Measurements from ENCODE around the gene CBLL1.
A peak's percentile ranks its signal among the peaks of the same experiment; 100 is the strongest.

Gene CBLL1

DNA sequence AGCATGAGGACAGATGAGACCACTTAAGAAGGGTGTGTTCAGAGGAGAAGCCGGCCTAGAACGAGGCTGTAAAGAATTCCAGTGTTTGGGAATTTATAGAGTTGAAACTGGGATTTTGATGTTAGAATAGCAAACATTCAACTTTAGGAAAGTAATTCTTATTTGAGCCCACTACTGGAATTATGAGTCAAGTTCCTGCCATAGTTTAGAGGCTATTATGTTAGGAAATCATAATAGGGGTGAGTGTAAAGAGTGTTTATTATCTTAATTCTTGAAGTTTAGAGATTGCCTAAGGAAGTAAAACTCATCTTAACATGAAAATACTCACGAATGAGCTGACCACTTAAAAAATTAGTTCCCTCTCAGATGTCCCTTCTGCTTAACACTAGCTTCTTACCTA is 2.1 kb downstream of the CBLL1 start:
- DNase-seq: peak in 2 of 4 experiments; percentile 16 to 20

DNA sequence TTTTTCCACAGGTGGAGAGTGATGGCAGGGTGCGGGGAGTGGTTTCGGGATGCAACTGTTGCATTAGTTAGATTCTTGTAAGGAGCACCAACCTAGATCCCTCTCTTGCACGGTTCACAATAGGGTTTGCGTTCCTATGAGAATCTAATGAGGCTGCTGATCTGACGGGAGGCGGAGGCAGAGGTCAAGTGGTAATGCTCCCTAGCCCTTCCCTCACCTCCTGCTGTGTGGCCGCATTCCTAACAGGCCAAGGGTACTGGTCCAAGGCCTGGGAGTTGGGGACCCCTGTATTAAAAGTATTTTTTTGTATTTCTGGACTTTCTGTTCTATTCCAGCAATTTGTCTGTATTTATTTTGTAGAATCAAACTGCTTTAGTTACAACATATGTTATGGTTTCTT is 7.2 kb downstream of the CBLL1 start:
- no peak for DNase-seq

DNA sequence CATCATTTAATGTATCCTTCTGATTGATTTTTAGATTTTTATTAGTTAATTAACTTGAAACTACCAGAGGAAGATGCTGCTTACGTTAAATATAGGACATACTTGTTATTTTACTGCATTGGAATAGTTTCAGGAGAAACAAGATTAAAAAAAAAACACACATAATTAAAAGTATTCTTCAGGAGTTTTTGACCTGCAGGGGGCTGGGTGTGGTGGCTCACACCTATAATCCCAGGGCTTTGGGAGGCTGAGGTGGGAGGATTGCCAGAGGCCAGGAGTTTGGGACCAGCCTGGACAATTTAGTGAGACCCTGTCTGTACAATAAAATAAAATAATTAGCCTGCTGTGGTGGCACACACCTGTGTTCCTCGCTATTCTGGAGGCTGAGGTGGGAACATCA is 10.7 kb downstream of the CBLL1 start:
- no peak for DNase-seq

DNA sequence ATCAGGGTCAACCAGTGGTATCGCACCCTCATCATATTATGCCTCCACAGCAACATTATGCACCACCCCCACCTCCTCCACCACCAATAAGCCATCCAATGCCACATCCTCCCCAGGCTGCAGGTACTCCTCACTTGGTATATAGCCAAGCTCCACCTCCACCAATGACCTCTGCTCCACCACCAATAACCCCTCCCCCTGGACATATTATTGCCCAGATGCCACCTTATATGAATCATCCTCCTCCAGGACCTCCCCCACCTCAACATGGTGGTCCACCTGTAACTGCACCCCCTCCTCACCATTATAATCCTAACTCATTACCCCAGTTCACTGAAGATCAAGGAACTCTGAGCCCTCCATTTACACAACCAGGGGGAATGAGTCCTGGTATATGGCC is 14.7 kb downstream of the CBLL1 start:
- no peak for DNase-seq

DNA sequence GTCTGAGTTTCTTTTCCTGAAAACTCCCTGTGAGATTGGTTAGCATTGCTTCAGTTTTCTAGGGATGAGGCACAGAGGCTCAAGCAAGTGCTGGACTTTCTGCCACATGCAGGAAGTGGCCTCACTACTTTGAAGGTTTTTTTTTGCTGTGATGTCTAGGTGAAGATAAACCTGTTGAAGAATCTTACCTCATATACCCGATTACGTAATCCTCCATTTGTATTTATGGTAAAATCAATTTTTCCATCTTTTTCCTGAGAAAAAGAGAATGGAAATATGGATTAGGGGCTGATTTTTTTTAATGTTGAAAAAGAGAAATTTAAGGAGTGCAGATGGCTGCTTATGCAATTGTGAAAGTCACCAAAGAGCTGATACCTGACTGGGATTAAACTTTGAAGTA is 23.4 kb downstream of the CBLL1 start:
- DNase-seq: no peak

DNA sequence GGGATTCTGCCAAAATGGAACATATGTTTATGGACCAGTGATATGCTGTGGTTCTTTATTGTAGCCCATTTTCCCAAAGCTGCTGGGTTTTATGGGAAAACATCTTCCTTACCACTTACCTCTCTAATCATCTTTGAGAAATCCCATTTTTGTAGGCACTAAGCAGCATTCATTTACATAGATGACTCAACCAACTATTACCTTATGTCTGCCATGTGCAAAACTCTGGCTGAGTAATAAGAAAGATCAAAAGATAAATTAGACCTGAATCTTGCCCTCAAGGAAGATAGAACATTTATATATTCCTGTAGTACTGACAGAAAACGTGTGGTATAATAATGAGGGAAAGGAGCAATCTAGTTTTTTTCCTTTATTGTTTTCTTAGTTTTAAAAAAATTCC is 24.3 kb downstream of the CBLL1 start:
- DNase-seq: no peak

DNA sequence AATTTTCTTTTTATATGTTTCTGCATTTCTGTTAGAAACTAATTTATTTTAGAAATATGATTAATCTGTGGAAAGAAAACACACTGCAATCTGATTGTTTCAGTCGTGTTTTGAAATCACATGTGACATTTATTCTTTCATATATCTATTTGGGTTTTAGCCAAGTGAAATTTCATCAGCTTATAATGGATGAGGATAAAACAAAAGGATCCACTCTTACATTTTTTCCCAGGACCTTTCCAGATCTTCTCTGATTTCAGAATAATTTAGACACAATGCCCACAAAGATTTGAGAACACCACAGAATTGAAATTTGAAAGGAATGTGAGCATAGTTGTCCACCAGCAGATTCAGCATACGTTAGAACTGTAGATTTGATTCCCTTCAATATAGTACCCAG is 29.1 kb downstream of the CBLL1 start:
- DNase-seq: no peak

DNA sequence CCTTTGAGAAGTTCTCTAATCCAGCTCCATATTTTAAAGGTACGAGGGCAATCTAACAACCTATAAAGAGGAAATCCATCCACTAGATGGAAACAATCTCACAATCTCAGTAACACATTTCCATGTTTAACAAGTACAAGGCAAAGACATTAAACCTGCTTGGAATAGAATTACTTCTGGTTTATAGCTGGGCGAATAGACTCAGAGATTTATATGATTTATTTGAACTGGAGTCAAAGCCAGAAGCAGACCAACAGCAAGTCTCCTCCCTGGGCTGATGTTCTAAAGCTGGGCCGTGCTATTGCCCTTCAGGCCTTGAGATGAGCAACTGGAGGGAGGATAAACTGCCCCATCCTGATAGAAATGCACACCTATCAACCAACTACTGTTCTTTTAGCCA is 33.8 kb downstream of the CBLL1 start:
- no peak for DNase-seq

DNA sequence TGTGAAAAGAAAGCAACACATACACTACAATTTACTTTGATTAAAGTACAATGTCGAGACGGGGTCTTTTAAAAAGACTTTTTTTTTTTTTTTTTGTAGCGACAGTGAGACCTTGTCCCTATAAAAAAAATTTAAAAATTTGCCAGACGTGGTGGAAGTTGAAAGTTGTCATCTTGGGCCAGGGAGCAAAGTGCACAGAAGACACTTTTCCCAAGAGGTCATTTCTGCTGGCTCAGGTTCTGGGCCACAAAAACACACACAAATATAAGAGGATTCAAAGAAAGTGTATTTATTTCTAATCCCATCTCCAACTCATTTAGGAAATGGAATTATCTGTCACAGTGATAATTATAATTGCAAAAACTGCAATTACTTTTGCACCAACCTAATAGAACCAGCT is 34.3 kb downstream of the CBLL1 start:
- no peak for DNase-seq

DNA sequence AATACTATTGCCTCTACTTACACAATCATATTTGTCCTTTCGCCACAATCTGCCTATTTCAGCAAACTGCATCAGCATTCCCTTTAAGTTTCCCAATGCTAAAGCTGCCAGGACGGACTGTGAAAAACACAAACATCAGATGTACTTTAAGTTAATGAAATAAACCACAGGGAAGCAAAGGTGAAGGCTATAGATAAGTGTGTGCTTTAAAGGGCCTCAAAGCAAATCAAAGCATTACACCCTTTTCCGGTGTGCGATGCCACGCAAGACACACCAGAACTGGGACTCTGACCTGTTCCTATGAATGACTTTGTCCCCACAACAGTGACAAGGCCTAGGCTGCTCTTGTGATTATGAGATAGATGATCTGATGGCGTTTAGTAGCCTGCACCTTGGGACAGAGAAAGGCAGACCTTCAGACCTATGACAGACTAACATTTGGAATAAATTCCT is 35.7 kb downstream of the CBLL1 start:
- DNase-seq: no peak

DNA sequence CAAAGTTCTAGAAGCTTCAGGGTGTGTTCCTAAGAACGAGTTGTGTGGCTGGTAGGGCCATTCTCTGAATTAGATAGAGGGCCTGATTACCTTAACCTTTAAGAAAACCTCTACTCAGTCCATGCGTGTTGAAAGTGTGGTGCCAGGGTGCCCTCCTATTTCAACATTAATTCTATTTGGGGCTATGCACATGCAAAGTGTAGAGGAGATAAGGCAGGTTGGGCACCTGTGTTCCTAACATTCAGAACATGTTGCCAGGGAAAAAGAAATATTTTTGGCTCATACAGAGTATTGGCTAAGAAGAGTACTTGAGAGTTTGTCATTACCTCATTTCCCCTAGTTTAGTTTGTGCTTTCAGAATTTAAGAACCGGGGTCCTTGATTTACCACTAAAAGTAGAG is 38.4 kb downstream of the CBLL1 start:
- DNase-seq: no peak

DNA sequence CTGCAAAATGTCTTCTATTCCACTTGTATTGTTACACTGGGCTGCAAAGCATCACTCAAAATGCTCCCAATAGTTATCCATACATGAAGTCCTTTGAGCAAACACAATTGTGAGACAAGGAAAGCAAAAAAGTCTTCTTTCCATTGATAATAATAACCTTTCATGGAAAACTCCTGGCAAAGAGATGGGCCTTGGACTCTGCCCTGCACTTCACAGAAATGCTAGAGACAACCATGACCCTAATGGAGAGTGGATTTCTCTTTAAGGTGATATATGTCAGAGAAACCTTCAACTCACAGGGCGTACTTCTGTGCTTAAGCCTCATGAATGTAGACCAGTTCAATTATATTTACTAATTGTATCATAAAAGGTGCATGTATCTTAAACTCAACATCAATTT is 39.7 kb downstream of the CBLL1 start:
- DNase-seq: no peak

DNA sequence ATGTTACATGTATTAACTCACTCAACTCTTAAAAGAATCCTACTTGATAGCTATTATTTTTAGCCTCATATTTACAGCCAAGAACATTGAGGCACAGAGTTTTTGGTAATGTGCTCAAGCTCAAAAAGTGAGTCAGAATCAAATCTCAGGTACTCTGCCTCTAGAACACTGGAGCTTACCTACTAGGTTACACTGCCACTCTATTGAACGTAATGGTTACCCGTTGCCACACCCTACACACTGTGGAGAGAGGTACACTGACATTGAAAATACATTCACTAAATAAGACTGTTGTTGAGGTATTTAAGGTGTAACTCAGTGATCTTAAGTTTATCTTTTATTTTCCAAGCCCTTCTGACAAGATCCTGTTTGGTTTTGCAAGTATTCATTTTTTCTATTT is 41.2 kb downstream of the CBLL1 start:
- no peak for DNase-seq

DNA sequence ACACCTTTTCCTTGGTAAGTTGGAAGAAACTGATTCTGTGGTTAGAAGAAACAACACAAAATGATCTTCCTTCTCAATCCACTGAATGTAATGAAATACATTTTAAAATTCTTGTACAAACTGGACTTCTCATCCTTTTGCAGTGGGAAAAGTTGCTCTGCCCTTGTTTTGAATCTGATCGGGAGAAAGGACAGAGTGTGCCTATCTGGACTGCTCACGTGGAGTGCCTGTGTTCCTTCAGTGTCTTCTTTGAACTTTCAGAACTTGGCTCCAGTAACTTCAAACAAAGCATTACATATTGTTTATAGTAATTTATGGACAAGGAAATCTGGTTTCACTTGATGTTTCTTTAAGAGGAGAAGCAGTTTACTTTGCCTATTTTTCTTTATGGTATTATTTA is 42.0 kb downstream of the CBLL1 start:
- DNase-seq: no peak

DNA sequence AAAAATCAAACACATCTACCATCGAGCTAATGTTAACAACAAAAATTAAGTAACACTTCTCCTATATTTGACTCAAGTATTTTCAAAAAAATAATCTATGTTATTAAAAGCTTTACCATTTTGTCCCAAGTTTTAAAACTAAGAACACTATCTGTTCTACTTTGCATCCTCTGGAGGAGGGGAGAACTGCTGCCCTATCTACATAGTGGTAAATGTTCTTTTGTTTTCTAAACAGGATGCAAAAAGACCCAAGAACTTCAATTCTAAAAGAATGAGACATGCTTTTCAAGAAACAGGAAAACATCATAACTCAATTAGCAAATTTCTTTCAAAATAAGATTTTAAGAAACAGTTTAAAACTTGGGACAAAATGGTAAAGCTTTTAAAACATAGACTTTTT is 44.3 kb downstream of the CBLL1 start:
- DNase-seq: no peak

DNA sequence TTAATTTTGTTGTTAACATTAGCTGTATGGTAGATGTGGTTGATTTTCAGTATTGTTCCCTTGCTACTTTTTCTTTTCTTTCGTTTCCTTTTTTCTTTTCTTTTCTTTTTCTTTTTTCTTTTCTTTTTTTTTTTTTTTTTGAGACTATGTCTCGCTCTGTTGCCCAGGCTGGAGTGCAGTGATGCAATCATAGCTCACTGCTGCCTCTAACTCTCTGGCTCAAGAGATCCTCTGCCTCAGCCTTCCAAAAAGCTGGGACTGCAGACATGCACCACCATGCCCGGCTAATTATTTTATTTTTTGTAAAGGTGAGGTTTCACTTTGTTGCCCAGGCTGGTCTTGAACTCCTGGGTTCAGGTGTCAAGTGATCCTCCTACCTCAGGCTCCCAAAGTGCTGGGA is 44.7 kb downstream of the CBLL1 start:
- DNase-seq: no peak

DNA sequence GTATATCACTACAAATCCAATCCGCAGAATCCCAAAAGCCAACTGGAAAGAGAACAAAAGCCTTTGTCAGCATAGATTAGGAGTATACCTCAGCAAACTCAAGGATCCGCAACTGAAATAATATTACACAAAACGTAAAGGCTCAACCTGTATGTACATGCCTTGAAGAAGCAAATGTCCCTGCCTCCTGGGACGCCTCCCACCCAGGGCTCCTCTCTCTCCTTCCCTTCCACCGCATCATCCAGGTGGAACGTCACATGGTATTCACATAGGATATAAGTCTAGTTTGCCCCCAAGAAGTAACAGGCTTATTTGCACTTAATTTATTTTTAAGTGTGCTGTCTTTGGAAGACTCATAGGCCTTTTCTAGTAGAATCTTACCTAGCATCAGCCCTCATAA is 45.7 kb downstream of the CBLL1 start:
- no peak for DNase-seq

DNA sequence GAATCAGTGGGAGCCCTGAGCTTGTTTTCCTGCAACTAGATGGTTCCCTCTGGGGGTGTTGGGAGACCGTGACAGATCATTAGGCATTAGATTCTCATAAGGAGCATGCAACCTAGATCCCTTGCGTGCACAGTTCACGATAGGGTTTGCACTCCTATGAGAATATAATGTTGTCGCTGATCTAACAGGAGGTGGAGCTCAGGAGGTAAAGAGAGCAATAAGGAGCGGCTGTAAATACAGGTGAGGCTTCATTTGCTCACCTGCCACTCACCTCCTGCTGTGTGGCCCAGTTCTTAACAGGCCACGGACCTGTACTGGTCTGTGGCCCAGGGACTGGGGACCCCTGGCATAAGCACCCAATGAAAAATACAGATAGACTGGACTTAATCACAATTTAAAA is 48.4 kb downstream of the CBLL1 start:
- DNase-seq: no peak

DNA sequence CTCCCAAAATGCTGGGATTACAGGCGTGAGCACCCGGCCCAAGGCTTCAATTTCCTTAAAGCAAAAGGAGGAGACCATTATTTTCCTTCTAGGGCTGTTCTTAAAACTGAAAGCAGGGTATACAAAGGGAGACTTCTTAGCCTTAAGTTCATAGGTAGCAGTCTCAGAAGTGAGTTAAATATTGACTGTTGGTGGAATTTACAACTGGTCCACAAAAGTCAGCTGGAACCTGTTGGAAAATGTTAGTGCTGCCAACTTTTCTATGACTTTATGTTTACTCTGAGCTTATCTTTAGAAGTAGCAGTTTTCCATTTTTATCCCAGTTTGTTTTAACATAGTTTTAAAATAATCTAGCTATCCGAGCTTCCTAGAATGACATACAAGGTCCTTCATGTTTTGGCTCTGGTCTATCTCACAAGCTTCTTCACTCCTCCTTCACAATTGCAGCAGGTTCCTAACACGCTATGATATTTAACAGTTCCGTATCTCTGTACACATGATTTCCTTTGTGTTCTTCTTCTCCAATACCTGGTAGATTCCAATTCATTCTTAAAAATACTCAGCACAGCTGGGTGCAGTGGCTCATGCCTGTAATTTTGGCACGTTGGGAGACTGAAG is 55.8 kb downstream of the CBLL1 start:
- DNase-seq: no peak

DNA sequence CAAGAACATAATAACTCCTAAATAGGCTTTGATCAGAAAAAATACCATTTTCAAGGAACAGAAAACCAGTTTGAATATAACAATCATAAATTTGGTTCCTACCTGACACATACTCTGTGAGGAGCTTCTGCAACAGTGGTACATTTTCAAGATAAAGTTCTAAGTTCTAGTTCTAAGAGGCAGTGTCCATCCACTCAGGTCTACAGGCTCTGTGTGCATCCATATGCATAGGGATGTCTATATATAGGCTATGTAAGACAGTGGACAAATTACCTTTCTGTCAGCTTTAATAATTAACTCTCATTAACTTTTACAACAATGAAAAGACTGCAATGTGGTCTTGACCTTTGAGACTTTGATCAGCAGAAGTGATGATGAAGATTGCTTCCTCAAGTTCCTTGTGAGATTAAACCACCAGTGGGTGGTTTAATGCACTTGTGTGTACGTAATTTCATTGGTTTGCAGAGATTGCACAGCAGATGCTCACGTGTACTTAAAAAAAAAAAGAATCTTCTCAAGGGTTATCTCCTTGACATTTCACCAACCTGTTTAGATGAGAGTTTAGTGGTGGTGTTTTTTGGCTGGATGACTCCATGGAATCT is 59.2 kb downstream of the CBLL1 start, which contains the start of gene SLC26A3:
Gene SLC26A3 (minus strand): TSS at position 215 of the 602 bp plus-strand sequence. CDS start 8,714 bp downstream, outside the sequence.
- DNase-seq: no peak

DNA sequence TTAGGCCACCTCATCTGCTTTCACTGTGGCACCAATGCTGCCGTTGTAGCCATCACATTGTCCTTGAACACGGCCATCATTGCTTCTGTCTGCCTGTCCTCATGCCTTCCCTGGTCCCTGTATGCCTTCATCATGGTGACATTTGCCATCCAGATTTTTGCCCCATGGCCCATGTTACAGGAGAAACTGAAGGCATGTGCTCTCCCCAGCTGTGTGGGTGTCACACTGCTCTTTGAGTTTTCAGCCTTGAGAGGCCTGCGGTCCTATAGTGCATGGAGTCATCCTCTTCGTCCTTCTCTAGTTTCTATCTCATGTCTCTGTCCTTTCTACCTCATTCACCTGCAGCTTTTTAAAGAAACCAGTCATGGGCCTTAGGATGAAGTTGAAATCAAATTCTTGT is 65.2 kb downstream of the CBLL1 start:
- no peak for DNase-seq

DNA sequence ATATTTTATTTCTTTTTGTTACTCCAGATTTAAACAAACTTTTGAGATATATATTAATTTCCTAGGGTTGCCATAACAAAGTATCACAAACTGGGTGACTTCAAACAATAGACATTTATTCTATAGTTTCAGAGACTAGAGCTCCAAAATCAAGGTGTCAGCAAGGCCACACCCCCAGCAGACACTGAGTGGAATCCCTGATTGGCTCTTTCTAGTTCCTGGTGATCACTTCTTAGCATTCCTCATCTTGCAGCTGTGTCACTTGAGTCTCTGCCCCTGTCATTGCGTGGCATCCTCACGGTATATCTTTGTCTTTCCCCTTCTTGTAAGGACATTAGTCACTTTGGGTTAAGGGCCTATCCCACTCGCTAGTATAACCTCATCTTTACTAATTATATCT is 66.7 kb downstream of the CBLL1 start:
- peak in 1 of 4 experiments; percentile 10 for DNase-seq
